Neural crest cell (in vitro differentiated cells): ENCODE data around the gene APP. TPM values are rescaled to one million over a fixed set of nuclear protein-coding genes. Genes with fewer than 3 reads are reported as not detected.

Experiments used
- DNase-seq: peaks from one replicate; pipeline ENCODE4 v3.0.0; 2021; ENCODE audit warnings: low read depth, mixed read lengths, low spot score
- H3K27ac Mint-ChIP-seq: one replicate; pipeline ENCODE4 v1.8.0; 2021; ENCODE audit warnings: mild to moderate bottlenecking, mixed read lengths; ENCODE audit not compliant: unreplicated experiment
- H3K27me3 Mint-ChIP-seq: 2 replicates; pipeline ENCODE4 v1.8.0; 2021; ENCODE audit warnings: low read depth, mild to moderate bottlenecking, mixed read lengths
- H3K36me3 Mint-ChIP-seq: 2 replicates; pipeline ENCODE4 v1.8.0; 2021; ENCODE audit warnings: low read depth, mild to moderate bottlenecking, mixed read lengths
- H3K4me1 Mint-ChIP-seq: 2 replicates; pipeline ENCODE4 v1.8.0; 2021; ENCODE audit warnings: mixed read lengths
- H3K4me3 Mint-ChIP-seq: one replicate; pipeline ENCODE4 v1.8.0; 2021; ENCODE audit warnings: mild to moderate bottlenecking, mixed read lengths
- H3K9me3 Mint-ChIP-seq: 2 replicates; pipeline ENCODE4 v1.8.0; 2021; ENCODE audit warnings: mixed read lengths
- CTCF ChIP-seq: fragments of 200-600 bp; sonication (generic); conservative IDR thresholded peaks from 2 replicates; pipeline ENCODE4 v1.5.0; 2021; ENCODE audit warnings: antibody characterized with exemption, mild to moderate bottlenecking
- total RNA-seq: library from RNA; stranded (reverse); gene quantifications from 2 replicates; pipeline ENCODE4 v1.2.1, GENCODE V29; 2021

APP gene
- total RNA-seq, 1 donor from 2014 or later = 254 TPM

- Mint-ChIP-seq H3K4me1 (peaks cover 14% of the 10 kb centered on the region), H3K36me3 (peaks cover 13% of the 10 kb centered on the region), H3K4me3 (no peak overlapping the region)
Observed at GRCh38 chr21:25986928-25987327, 183.6 kb downstream of the APP start.

GRCh38 chr21:25985990-25986389, 184.6 kb downstream of the APP start:
- Mint-ChIP-seq H3K4me1 (peaks cover 14% of the 10 kb centered on the region), H3K36me3 (peaks cover 13% of the 10 kb centered on the region), H3K27me3 (no peaks in the 10 kb centered on the region), H3K9me3 (no peaks in the 10 kb centered on the region), H3K4me3 (no peak overlapping the region), H3K27ac (no peak overlapping the region)
- no peak for TF ChIP-seq CTCF
- DNase-seq = no peak

More at GRCh38 chr21:25986928-25987327, 183.6 kb downstream of the APP start:
- no peak for DNase-seq
- H3K27ac Mint-ChIP-seq = no peak overlapping the region
- no peaks in the 10 kb centered on the region for H3K9me3 Mint-ChIP-seq
- no peak for TF ChIP-seq CTCF
- H3K27me3 Mint-ChIP-seq = no peaks in the 10 kb centered on the region

- DNase-seq = no peak
- H3K27me3 Mint-ChIP-seq = no peaks in the 10 kb centered on the region
- H3K4me1 Mint-ChIP-seq = peaks cover 14% of the 10 kb centered on the region
- peaks cover 22% of the 10 kb centered on the region for H3K36me3 Mint-ChIP-seq
- no peaks in the 10 kb centered on the region for H3K9me3 Mint-ChIP-seq
- H3K27ac Mint-ChIP-seq = no peak overlapping the region
- H3K4me3 Mint-ChIP-seq = no peak overlapping the region
- TF ChIP-seq CTCF = no peak
Observed at GRCh38 chr21:25984538-25984937, 186.0 kb downstream of the APP start.

GRCh38 chr21:25983745-25984144, 186.8 kb downstream of the APP start:
- DNase-seq = no peak
- peak overlapping the region; percentile 60 for H3K27ac Mint-ChIP-seq
- no peak overlapping the region for H3K4me3 Mint-ChIP-seq
- H3K36me3 Mint-ChIP-seq = peaks cover 18% of the 10 kb centered on the region
- TF ChIP-seq CTCF = no peak
- no peaks in the 10 kb centered on the region for H3K27me3 Mint-ChIP-seq
- no peaks in the 10 kb centered on the region for H3K9me3 Mint-ChIP-seq
- H3K4me1 Mint-ChIP-seq = peaks cover 14% of the 10 kb centered on the region

- H3K4me3 Mint-ChIP-seq = no peak overlapping the region
- H3K27me3 Mint-ChIP-seq = no peaks in the 10 kb centered on the region
- H3K36me3 Mint-ChIP-seq = peaks cover 12% of the 10 kb centered on the region
- H3K27ac Mint-ChIP-seq = no peak overlapping the region
- H3K4me1 Mint-ChIP-seq = peaks cover 5% of the 10 kb centered on the region
- H3K9me3 Mint-ChIP-seq = no peaks in the 10 kb centered on the region
- no peak for TF ChIP-seq CTCF
- DNase-seq = no peak
Observed at GRCh38 chr21:25980710-25981109, 189.9 kb downstream of the APP start.
